HG03045 (cell line): ENCODE data around the gene ARAP3.
"Not testable (repeated sequence)": the region's sequence is repeated elsewhere in the genome, so short reads cannot be mapped to it uniquely, and the experiment has no call there.

Experiments
- ATAC-seq: cut with Tn5 transposase; IDR thresholded peaks from one replicate; pipeline ENCODE4 v1.9.1; 2021; ENCODE audit warnings: mild to moderate bottlenecking, moderate library complexity; ENCODE audit not compliant: unreplicated experiment

The ARAP3 gene

GRCh38 chr5:141618030-141618803 is 63.8 kb downstream of the ARAP3 start:
- peak; percentile 27 for ATAC-seq

- ATAC-seq, result no peak
Observed at GRCh38 chr5:141617682-141618029, 64.4 kb downstream of the ARAP3 start.

- ATAC-seq, result no peak
Observed at GRCh38 chr5:141617128-141617527, 64.9 kb downstream of the ARAP3 start.

GRCh38 chr5:141615991-141616720 is 65.9 kb downstream of the ARAP3 start:
- ATAC-seq, result no peak

GRCh38 chr5:141613344-141613743 is 68.7 kb downstream of the ARAP3 start:
- ATAC-seq, result no peak

- no peak for ATAC-seq
Observed at GRCh38 chr5:141611289-141611688, 70.7 kb downstream of the ARAP3 start.

- not testable (repeated sequence) for ATAC-seq
Observed at GRCh38 chr5:141609921-141610320, 72.1 kb downstream of the ARAP3 start.

GRCh38 chr5:141609044-141609443 is 73.0 kb downstream of the ARAP3 start:
- ATAC-seq, result no peak

- ATAC-seq, result no peak
Observed at GRCh38 chr5:141608557-141608956, 73.5 kb downstream of the ARAP3 start.

- ATAC-seq, result no peak
Observed at GRCh38 chr5:141608046-141608445, 74.0 kb downstream of the ARAP3 start.

- ATAC-seq, result peak; percentile 98
Observed at GRCh38 chr5:141605523-141606277, 76.3 kb downstream of the ARAP3 start.

- ATAC-seq, result no peak
Observed at GRCh38 chr5:141603923-141604717, 77.9 kb downstream of the ARAP3 start.
